ENCODE data around the gene AIG1. TPM values are rescaled to one million over a fixed set of nuclear protein-coding genes. Genes with fewer than 3 reads are reported as not detected.
"Not testable (repeated sequence)": the region's sequence is repeated elsewhere in the genome, so short reads cannot be mapped to it uniquely, and the experiment has no call there.

AIG1 gene
- total RNA-seq (2014; rRNA removed; shearing (Covaris generic)) (33.1 and 46.9 TPM in 2 replicates), polyA plus RNA-seq (2016; fragmentation: Nextera tagmentation; extraction: Ambion mirVana) (44.7 and 50.4 TPM in 2 replicates)

- H3K79me2 ChIP-seq (ENCODE audit: insufficient read depth): 0 out of 2 replicates have a peak, but pooled peaks cover 5% of the 10 kb centered on the region
- DNase-seq: no peak
- H3K4me2 ChIP-seq (ENCODE audit: unreplicated experiment): peak within 1 kb of the TSS; percentile 86
- TF ChIP-seq EZH2 (IDR thresholded peaks at IDR 0.05; ENCODE audit: insufficient read depth, poor library complexity, severe bottlenecking) (no peak), EZH2phosphoT487 (IDR thresholded peaks at IDR 0.05; ENCODE audit: insufficient read depth, low read depth) (no peak)
- H2AFZ ChIP-seq: peak within 1 kb of the TSS; percentile 81
- no peaks in the 10 kb centered on the region for H4K20me1 ChIP-seq (ENCODE audit: insufficient read depth)
- no peaks in the 10 kb centered on the region for H3K27me3 ChIP-seq (replicated peaks; ENCODE audit: insufficient read depth)
- WGBS, 2 experiments (ENCODE audit: low coverage in 1 of 2, low lambda C conversion rate in 2 of 2, missing lambda C conversion rate in 2 of 2): 16 to 20% methylated on average over 27 to 32 of the region's 50 CpGs
- peak within 1 kb of the TSS; percentile 89 for H3K9ac ChIP-seq
- no peaks in the 10 kb centered on the region for H3K9me2 ChIP-seq (ENCODE audit: insufficient read depth)
- peak within 1 kb of the TSS; percentile 77 for H3K4me3 ChIP-seq
- H3F3A ChIP-seq (ENCODE audit: insufficient read depth): peaks cover 30% of the 10 kb centered on the region
- no peaks in the 10 kb centered on the region for H3K36me3 ChIP-seq (ENCODE audit: low read depth)
- in situ Hi-C loops (cut with MboI): no loop called here
- H3K9me3 ChIP-seq (ENCODE audit: low read depth): no peaks in the 10 kb centered on the region
- H3K27ac ChIP-seq: peak within 1 kb of the TSS; percentile 83
- peaks cover 34% of the 10 kb centered on the region for H3K4me1 ChIP-seq (ENCODE audit: insufficient read depth)
These were observed at the start of gene AIG1 for GRCh38 chr6:143060806-143061596. TSS of gene AIG1 (plus strand) at chr6:143060889. CDS start at chr6:143060926, 37 bp downstream.

- DNase-seq: no peak
- WGBS, 2 experiments (ENCODE audit: low coverage in 1 of 2, low lambda C conversion rate in 2 of 2, missing lambda C conversion rate in 2 of 2): 71% methylated on average over 2 of the region's 2 CpGs
- Histone ChIP-seq H3K79me2 (ENCODE audit: insufficient read depth) (no peaks in the 10 kb centered on the region), H3F3A (ENCODE audit: insufficient read depth) (no peaks in the 10 kb centered on the region), H3K4me3 (no peak overlapping the region), H2AFZ (no peak overlapping the region), H3K4me1 (ENCODE audit: insufficient read depth) (no peaks in the 10 kb centered on the region), H3K9me2 (ENCODE audit: insufficient read depth) (no peaks in the 10 kb centered on the region), H4K20me1 (ENCODE audit: insufficient read depth) (no peaks in the 10 kb centered on the region), H3K4me2 (ENCODE audit: unreplicated experiment) (no peak overlapping the region), H3K27me3 (replicated peaks; ENCODE audit: insufficient read depth) (no peaks in the 10 kb centered on the region), H3K9me3 (ENCODE audit: low read depth) (no peaks in the 10 kb centered on the region), H3K36me3 (ENCODE audit: low read depth) (no peaks in the 10 kb centered on the region), H3K9ac (no peak overlapping the region), H3K27ac (no peak overlapping the region)
- in situ Hi-C loops (cut with MboI): no loop called here
- TF ChIP-seq EZH2 (IDR thresholded peaks at IDR 0.05; ENCODE audit: insufficient read depth, poor library complexity, severe bottlenecking) (no peak), EZH2phosphoT487 (IDR thresholded peaks at IDR 0.05; ENCODE audit: insufficient read depth, low read depth) (no peak)
These were observed 45.9 kb upstream of the AIG1 start for GRCh38 chr6:143014764-143015163.

DNA sequence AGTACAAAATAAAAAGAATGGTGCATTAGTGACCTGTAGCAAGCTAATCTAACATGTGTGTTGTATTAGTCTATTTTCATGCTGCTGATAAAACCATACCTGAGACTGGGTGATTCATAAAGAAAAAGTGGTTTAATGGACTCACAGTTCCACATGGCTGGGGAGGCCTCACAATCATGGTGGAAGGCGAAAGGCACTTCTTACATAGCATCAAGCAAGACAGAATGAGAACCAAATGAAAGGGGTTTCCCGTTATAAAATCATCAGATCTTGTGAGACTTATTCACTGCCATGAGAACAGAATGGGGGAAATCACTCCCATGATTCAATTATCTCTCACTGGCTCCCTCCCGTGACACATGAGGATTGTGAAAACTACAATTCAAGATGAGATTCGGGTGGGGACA lies 45.4 kb upstream of the AIG1 start:
- H3K9ac ChIP-seq: no peak overlapping the region
- in situ Hi-C loops (cut with MboI): no loop called here
- H3K4me1 ChIP-seq (ENCODE audit: insufficient read depth): no peaks in the 10 kb centered on the region
- TF ChIP-seq EZH2phosphoT487 (IDR thresholded peaks at IDR 0.05; ENCODE audit: insufficient read depth, low read depth) (no peak), EZH2 (IDR thresholded peaks at IDR 0.05; ENCODE audit: insufficient read depth, poor library complexity, severe bottlenecking) (no peak)
- WGBS, 2 experiments (ENCODE audit: low coverage in 1 of 2, low lambda C conversion rate in 2 of 2, missing lambda C conversion rate in 2 of 2): 79% methylated on average over 4 of the region's 4 CpGs
- H3K27me3 ChIP-seq (replicated peaks; ENCODE audit: insufficient read depth): no peaks in the 10 kb centered on the region
- H3F3A ChIP-seq (ENCODE audit: insufficient read depth): no peaks in the 10 kb centered on the region
- H3K27ac ChIP-seq: no peak overlapping the region
- H2AFZ ChIP-seq: no peak overlapping the region
- peak; percentile 9 for DNase-seq
- no peak overlapping the region for H3K4me2 ChIP-seq (ENCODE audit: unreplicated experiment)
- H3K4me3 ChIP-seq: no peak overlapping the region
- H3K9me3 ChIP-seq (ENCODE audit: low read depth): no peaks in the 10 kb centered on the region
- H3K9me2 ChIP-seq (ENCODE audit: insufficient read depth): no peaks in the 10 kb centered on the region
- no peaks in the 10 kb centered on the region for H4K20me1 ChIP-seq (ENCODE audit: insufficient read depth)
- no peaks in the 10 kb centered on the region for H3K36me3 ChIP-seq (ENCODE audit: low read depth)
- H3K79me2 ChIP-seq (ENCODE audit: insufficient read depth): no peaks in the 10 kb centered on the region

DNA sequence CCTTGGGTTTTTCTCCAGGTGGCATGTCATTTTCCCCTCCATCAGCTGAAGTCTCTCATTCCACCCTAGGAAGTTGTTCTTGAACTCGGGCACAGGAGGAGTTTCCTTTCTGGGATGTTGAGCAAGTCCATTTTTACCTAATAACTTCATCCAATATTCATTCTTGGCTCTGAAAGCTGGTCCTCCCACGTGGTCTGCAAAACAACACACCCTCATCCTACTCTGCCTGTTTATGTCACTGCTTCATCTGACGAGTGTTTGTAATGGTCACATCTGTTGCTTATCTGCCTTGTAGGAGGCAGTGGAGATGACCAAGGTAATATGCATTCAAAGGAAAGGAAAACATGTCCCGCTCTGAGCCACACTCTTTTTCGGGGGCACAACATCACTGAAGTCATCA lies 41.7 kb upstream of the AIG1 start:
- Histone ChIP-seq H4K20me1 (ENCODE audit: insufficient read depth) (no peaks in the 10 kb centered on the region), H3K4me1 (ENCODE audit: insufficient read depth) (no peaks in the 10 kb centered on the region), H3K27ac (no peak overlapping the region), H3K4me2 (ENCODE audit: unreplicated experiment) (no peak overlapping the region), H3K9ac (no peak overlapping the region), H3F3A (ENCODE audit: insufficient read depth) (no peaks in the 10 kb centered on the region), H3K79me2 (ENCODE audit: insufficient read depth) (no peaks in the 10 kb centered on the region), H3K9me3 (ENCODE audit: low read depth) (no peaks in the 10 kb centered on the region), H3K27me3 (replicated peaks; ENCODE audit: insufficient read depth) (no peaks in the 10 kb centered on the region), H3K4me3 (no peak overlapping the region), H3K9me2 (ENCODE audit: insufficient read depth) (no peaks in the 10 kb centered on the region), H3K36me3 (ENCODE audit: low read depth) (no peaks in the 10 kb centered on the region), H2AFZ (peak overlapping the region; percentile 61)
- WGBS, 2 experiments (ENCODE audit: low coverage in 1 of 2, low lambda C conversion rate in 2 of 2, missing lambda C conversion rate in 2 of 2): 40 to 47% methylated on average over 5 of the region's 5 CpGs
- in situ Hi-C loops (cut with MboI): no loop called here
- no peak for TF ChIP-seq EZH2 (IDR thresholded peaks at IDR 0.05; ENCODE audit: insufficient read depth, poor library complexity, severe bottlenecking)
- TF ChIP-seq EZH2phosphoT487 (IDR thresholded peaks at IDR 0.05; ENCODE audit: insufficient read depth, low read depth): no peak
- peak; percentile 56 for DNase-seq

- H3K36me3 ChIP-seq (ENCODE audit: low read depth); H3K27me3 ChIP-seq (replicated peaks; ENCODE audit: insufficient read depth); H3K4me3 ChIP-seq; H3K79me2 ChIP-seq (ENCODE audit: insufficient read depth); H3K9me3 ChIP-seq (ENCODE audit: low read depth); in situ Hi-C loops (cut with MboI); H3K27ac ChIP-seq; H3K4me1 ChIP-seq (ENCODE audit: insufficient read depth); DNase-seq; H3K9me2 ChIP-seq (ENCODE audit: insufficient read depth); H3K9ac ChIP-seq; H3F3A ChIP-seq (ENCODE audit: insufficient read depth); H3K4me2 ChIP-seq (ENCODE audit: unreplicated experiment); H2AFZ ChIP-seq; H4K20me1 ChIP-seq (ENCODE audit: insufficient read depth): not testable (repeated sequence)
- WGBS, 2 experiments (ENCODE audit: low coverage in 1 of 2, low lambda C conversion rate in 2 of 2, missing lambda C conversion rate in 2 of 2): 62 to 65% methylated on average over 2 of the region's 2 CpGs
These were observed 39.8 kb upstream of the AIG1 start for GRCh38 chr6:143020862-143021261.

Measured in GM23248 (cell line).